H1 (cell line): ENCODE measurements around the gene APBA2. TPM values are rescaled to one million over a fixed set of nuclear protein-coding genes. Genes with fewer than 3 reads are reported as not detected.

Source experiments
- CTCF ChIA-PET: fragments of 300-600 bp; sonication (Branson Sonifier 250); formaldehyde crosslinking; loops from one replicate; lab custom pipeline; 2021; ENCODE audit not compliant: partially characterized antibody; lab: Charles Lee
- POLR2A ChIA-PET: fragments of 300-600 bp; sonication (Branson Sonifier 250); formaldehyde crosslinking; loops from one replicate; lab custom pipeline; 2021; ENCODE audit warnings: inconsistent platforms; ENCODE audit not compliant: partially characterized antibody; lab: Charles Lee
- DNase-seq, 2 experiments: peaks; one replicate each; pipeline versions ENCODE4 v3.0.0 to v3.0.0-alpha.2; 2010 to 2022; ENCODE audit warnings: low spot score in 2 of 2, low read depth in 1 of 2, mixed read lengths in 1 of 2
- FAIRE-seq: peaks from 2 replicates; lab custom pipeline; 2011; peaks lifted over from hg19 to GRCh38; lab: Jason Lieb, UNC
- H2AFZ ChIP-seq: 2 replicates; pipeline ENCODE4 v1.8.1; 2012; ENCODE audit warnings: low read length, inconsistent platforms
- H2AK5ac ChIP-seq: 2 replicates; pipeline ENCODE4 v1.6.1; 2013; ENCODE audit warnings: low read depth, low read length
- H2BK120ac ChIP-seq: replicated peaks from 2 replicates; pipeline ENCODE3; 2013; ENCODE audit warnings: low read depth, low read length, inconsistent platforms
- H2BK12ac ChIP-seq: 2 replicates; pipeline ENCODE4 v1.6.1; 2013; ENCODE audit warnings: low read depth, low read length
- H2BK15ac ChIP-seq: 2 replicates; pipeline ENCODE4 v1.6.1; 2013; ENCODE audit warnings: low read length
- H2BK20ac ChIP-seq: 2 replicates; pipeline ENCODE4 v1.6.1; 2013; ENCODE audit warnings: low read length
- H2BK5ac ChIP-seq: 2 replicates; pipeline ENCODE4 v1.6.1; 2013; ENCODE audit warnings: low read depth, low read length
- H3K14ac ChIP-seq: 2 replicates; pipeline ENCODE4 v1.6.1; 2013; ENCODE audit warnings: inconsistent platforms; ENCODE audit not compliant: insufficient read length
- H3K18ac ChIP-seq: 2 replicates; pipeline ENCODE4 v1.6.1; 2013; ENCODE audit warnings: low read length; ENCODE audit errors: extremely low read depth
- H3K23ac ChIP-seq: 2 replicates; pipeline ENCODE4 v1.6.1; 2013; ENCODE audit warnings: inconsistent platforms; ENCODE audit not compliant: insufficient read length
- H3K23me2 ChIP-seq: 2 replicates; pipeline ENCODE4 v1.6.1; 2013; ENCODE audit warnings: low read depth, low read length
- H3K27ac ChIP-seq: 2 replicates; pipeline ENCODE4 v1.6.1; 2011; ENCODE audit warnings: low read depth, low read length, inconsistent platforms
- H3K27me3 ChIP-seq, 4 experiments: replicated peaks in 1 of 4; 1 replicate in 1 of 4; 2 replicates in 3 of 4; pipeline versions ENCODE4 v1.6.1 to v1.8.1; 2011 to 2013; ENCODE audit warnings: low read length in 3 of 4, mild to moderate bottlenecking in 3 of 4, inconsistent platforms in 2 of 4, mixed read lengths in 2 of 4, moderate library complexity in 1 of 4; ENCODE audit not compliant: control insufficient read depth in 3 of 4, insufficient read depth in 3 of 4; ENCODE audit errors: extremely low read depth in 1 of 4
- H3K36me3 ChIP-seq, 4 experiments: 2 replicates each; pipeline versions ENCODE4 v1.6.1 to v1.8.1; 2011 to 2013; ENCODE audit warnings: mild to moderate bottlenecking in 4 of 4, low read length in 3 of 4, moderate library complexity in 2 of 4, control low read depth in 1 of 4, inconsistent platforms in 1 of 4; ENCODE audit not compliant: insufficient read depth in 4 of 4, control insufficient read depth in 2 of 4
- H3K4ac ChIP-seq: replicated peaks from 2 replicates; pipeline ENCODE3; 2013; ENCODE audit warnings: low read length, low read depth, mixed read lengths, inconsistent platforms; ENCODE audit not compliant: insufficient read length
- H3K4me1 ChIP-seq, 4 experiments: replicated peaks in 1 of 4; 1 replicate in 1 of 4; 2 replicates in 3 of 4; pipeline versions ENCODE4 v1.6.1 to v1.8.1; 2011 to 2013; ENCODE audit warnings: low read length in 3 of 4, inconsistent platforms in 2 of 4, mixed read lengths in 1 of 4; ENCODE audit not compliant: insufficient read depth in 4 of 4, control insufficient read depth in 3 of 4
- H3K4me2 ChIP-seq, 2 experiments: 2 replicates each; pipeline versions ENCODE4 v1.6.1 to v1.8.1; 2011 to 2013; ENCODE audit warnings: low read depth in 2 of 2, low read length in 2 of 2, control low read depth in 1 of 2, inconsistent platforms in 1 of 2, mild to moderate bottlenecking in 1 of 2; ENCODE audit not compliant: insufficient read depth in 1 of 2
- H3K4me3 ChIP-seq, 4 experiments: fragments of 200-600, 300-600 bp in 1 of 4; sonication (generic), shearing (Covaris generic), sonication (Bioruptor Twin) in 1 of 4; 2 replicates each; pipeline versions ENCODE4 v1.5.1 to v1.8.1; 2011 to 2016; ENCODE audit warnings: low read length in 4 of 4, low read depth in 3 of 4, control low read depth in 2 of 4, inconsistent platforms in 2 of 4, mild to moderate bottlenecking in 2 of 4, mixed read lengths in 1 of 4, moderate library complexity in 1 of 4; ENCODE audit not compliant: insufficient read depth in 2 of 4; ENCODE audit errors: extremely low read depth in 1 of 4
- H3K56ac ChIP-seq: replicated peaks from 2 replicates; pipeline ENCODE3; 2013; ENCODE audit warnings: low read depth, mild to moderate bottlenecking, mixed read lengths, low read length, inconsistent platforms; ENCODE audit not compliant: insufficient read length
- H3K79me1 ChIP-seq: 2 replicates; pipeline ENCODE4 v1.6.1; 2013; ENCODE audit warnings: low read depth, low read length, control low read depth
- H3K79me2 ChIP-seq, 2 experiments: 2 replicates each; pipeline versions ENCODE4 v1.6.1 to v1.8.1; 2012 to 2013; ENCODE audit warnings: low read length in 2 of 2, mild to moderate bottlenecking in 2 of 2, inconsistent platforms in 1 of 2; ENCODE audit not compliant: insufficient read depth in 2 of 2, control insufficient read depth in 1 of 2
- H3K9ac ChIP-seq, 4 experiments: replicated peaks in 1 of 4; 1 replicate in 1 of 4; 2 replicates in 3 of 4; pipeline versions ENCODE4 v1.6.1 to v1.8.1; 2011 to 2013; ENCODE audit warnings: low read depth in 3 of 4, low read length in 3 of 4, control low read depth in 2 of 4, mild to moderate bottlenecking in 2 of 4, moderate library complexity in 2 of 4, inconsistent platforms in 1 of 4; ENCODE audit errors: extremely low read depth in 1 of 4
- H3K9me3 ChIP-seq, 2 experiments: 2 replicates each; pipeline versions ENCODE4 v1.6.1 to v1.8.1; 2012 to 2013; ENCODE audit warnings: mild to moderate bottlenecking in 2 of 2, moderate library complexity in 2 of 2, control low read depth in 1 of 2, inconsistent platforms in 1 of 2, low read depth in 1 of 2, low read length in 1 of 2, mixed read lengths in 1 of 2; ENCODE audit not compliant: insufficient read depth in 2 of 2
- H4K20me1 ChIP-seq, 2 experiments: replicated peaks in 1 of 2; 2 replicates each; pipeline versions ENCODE3 to v1.8.1; 2011 to 2013; ENCODE audit warnings: inconsistent platforms in 2 of 2, low read length in 2 of 2, mild to moderate bottlenecking in 1 of 2; ENCODE audit not compliant: insufficient read depth in 2 of 2, control insufficient read depth in 1 of 2
- H4K5ac ChIP-seq: 2 replicates; pipeline ENCODE4 v1.6.1; 2013; ENCODE audit warnings: low read length, low read depth, mixed read lengths, inconsistent platforms; ENCODE audit not compliant: insufficient read length
- H4K8ac ChIP-seq: 2 replicates; pipeline ENCODE4 v1.8.0; 2013; ENCODE audit warnings: mild to moderate bottlenecking, moderate library complexity, low read length, inconsistent platforms; ENCODE audit not compliant: insufficient read depth; ENCODE audit errors: extremely low read depth
- H4K91ac ChIP-seq: replicated peaks from 2 replicates; pipeline ENCODE3; 2013; ENCODE audit warnings: low read length, mixed read lengths, inconsistent platforms; ENCODE audit not compliant: insufficient read length
- MAFK ChIP-seq: IDR thresholded peaks from 2 replicates; pipeline ENCODE4 v1.6.1; 2012; ENCODE audit warnings: low read depth, mild to moderate bottlenecking, improper control_type of control experiment, low read length
- WGBS, 2 experiments: shearing (Covaris generic) in 1 of 2; methylation state at CpG; one replicate each; pipeline versions ENCODE4 v1.1.6 to v1.1.7; 2013 to 2015; ENCODE audit warnings: low lambda C conversion rate in 2 of 2, mixed read lengths in 2 of 2, inconsistent platforms in 1 of 2, low coverage in 1 of 2, missing lambda C conversion rate in 1 of 2; ENCODE audit not compliant: insufficient replicate concordance in 2 of 2, insufficient coverage in 1 of 2, insufficient read length in 1 of 2; ENCODE audit errors: extremely low coverage in 1 of 2, missing lambda C conversion rate in 1 of 2; 5-methylcytosine and 5-hydroxymethylcytosine counted together
- polyA plus RNA-seq, 7 experiments: library from polyadenylated mRNA; depleted of rRNA in 3 of 7; stranded (reverse) in 5 of 7; unstranded in 2 of 7; fragments of >200 nt in 5 of 7; fragments of 200-250 nt in 2 of 7; gene quantifications; 1 replicate in 5 of 7; 2 replicates in 1 of 7; 4 replicates in 1 of 7; pipeline versions ENCODE4 v1.2.1 to v1.2.3, GENCODE V29; 2011 to 2013; ENCODE audit warnings: missing spikeins in 2 of 7, mixed read lengths in 2 of 7
- total RNA-seq: library from RNA; stranded (reverse); fragmentation: NEBNext Ultra II Directional; extraction: Animal tissue kit (Norgen Biotek cat#: 25700); gene quantifications from 2 replicates; pipeline ENCODE4 v1.2.1, GENCODE V29; 2021

The APBA2 gene
- total and polyA plus RNA-seq, 2 of the 8 experiments (the other 6 are each of a cell fraction or from before 2014, with no cell fraction given), result 15.5 to 19.0 TPM

DNA sequence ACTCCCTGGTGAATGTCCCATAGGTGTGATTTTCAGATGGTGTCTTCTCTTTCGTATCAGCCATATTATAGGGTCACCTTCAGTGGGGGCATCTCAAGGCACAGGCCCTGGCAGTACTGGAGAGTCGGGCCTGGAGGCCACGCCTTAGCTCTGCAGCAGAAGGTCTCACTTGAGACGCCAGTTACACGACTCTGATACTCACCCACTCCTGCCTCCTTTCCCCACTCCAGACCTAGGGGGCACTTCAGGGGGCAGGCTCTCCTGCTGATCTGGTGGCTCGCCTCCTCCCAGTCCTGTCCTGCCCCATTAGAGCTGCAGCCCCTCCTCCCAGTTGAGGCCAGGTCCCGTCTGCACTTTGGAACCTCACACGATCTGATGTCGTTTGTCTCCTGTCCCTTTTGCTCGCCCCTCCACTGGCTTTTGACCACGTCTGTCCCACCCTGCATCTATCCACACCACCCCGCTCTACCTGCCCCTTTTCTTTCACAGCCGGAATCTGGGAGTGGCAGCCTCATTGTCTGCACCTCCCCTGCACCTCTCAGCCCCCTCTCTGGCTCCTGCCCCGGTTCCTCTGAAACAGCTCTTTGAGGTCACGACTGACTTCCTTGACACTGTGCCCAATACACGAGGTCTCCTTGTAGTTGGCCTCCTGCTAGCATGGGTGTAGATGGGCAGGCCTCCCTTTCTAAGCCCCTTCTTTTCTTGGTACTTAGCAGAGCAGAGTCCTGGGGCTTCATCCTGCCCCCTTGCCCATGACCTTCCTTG lies 201.9 kb downstream of the APBA2 start:
- no peak for TF ChIP-seq MAFK
- H3K27me3 ChIP-seq, result no peaks in the 10 kb centered on the region
- no peaks in the 10 kb centered on the region for H4K20me1 ChIP-seq
- WGBS, 2 experiments, result 89% methylated on average over 16 of the region's 16 CpGs; no CpG with 5 or more reads in 1 of the 2 experiments
- H2AFZ ChIP-seq, result no peak overlapping the region
- H2BK120ac ChIP-seq, result no peak overlapping the region
- DNase-seq (no peak), FAIRE-seq (no peak)
- H3K27ac ChIP-seq, result no peak overlapping the region
- no peak overlapping the region for H3K23ac ChIP-seq
- no peak overlapping the region for H3K9ac ChIP-seq
- no peak overlapping the region for H3K18ac ChIP-seq
- H3K4me1 ChIP-seq, result peaks cover 0 to 5% (median 2%) of the 10 kb centered on the region in 4 experiments; a peak in 2 of 7 replicates
- H4K8ac ChIP-seq, result no peak overlapping the region; the same call in 1 of the 2 replicates
- no peak overlapping the region for H3K4me2 ChIP-seq
- no peak overlapping the region for H3K56ac ChIP-seq
- no peak overlapping the region for H3K4ac ChIP-seq
- H3K23me2 ChIP-seq, result no peaks in the 10 kb centered on the region
- H3K79me2 ChIP-seq, result no peaks in the 10 kb centered on the region
- no peak overlapping the region for H2BK5ac ChIP-seq
- H4K5ac ChIP-seq, result no peak overlapping the region
- H3K9me3 ChIP-seq, result peaks cover 0 to 3% of the 10 kb centered on the region in 2 experiments; a peak in 1 of 4 replicates
- no peak overlapping the region for H3K14ac ChIP-seq
- no peaks in the 10 kb centered on the region for H3K79me1 ChIP-seq
- H3K4me3 ChIP-seq, result no peak overlapping the region
- no peak overlapping the region for H2BK20ac ChIP-seq
- no peak overlapping the region for H2BK12ac ChIP-seq
- no peak overlapping the region for H2BK15ac ChIP-seq
- no peak overlapping the region for H4K91ac ChIP-seq
- ChIA-PET POLR2A (interaction anchor here (1.0 kb wide), 1 partner anchor 10 kb away, joined by 3 read pairs; no protein-coding TSS in a partner anchor), CTCF (interaction anchor here (0.6 to 8.8 kb wide), 16 partner anchors 9 to 174 kb away, joined by 3 to 90 read pairs (median 14); no protein-coding TSS in a partner anchor)
- H3K36me3 ChIP-seq, result no peaks in the 10 kb centered on the region
- 0 out of 2 replicates have a peak overlapping the region, but pooled peaks have one; percentile 65 for H2AK5ac ChIP-seq
